ENCODE results near the gene BABAM2. TPM values are rescaled to one million over a fixed set of nuclear protein-coding genes. Genes with fewer than 3 reads are reported as not detected.

Gene BABAM2
- total and polyA plus RNA-seq, 2 experiments from 2014 or later, result 31.8 to 83.3 TPM

GRCh38 chr2:28344756-28345373 lies 454.3 kb downstream of the BABAM2 start:
- H3K4me1 ChIP-seq (ENCODE audit: low read depth), result peaks cover 3% of the 10 kb centered on the region
- H3K36me3 ChIP-seq, result no peaks in the 10 kb centered on the region
- DNase-seq (ENCODE audit: low read depth in 1 of 2, low spot score in 1 of 2), result no peak
- H3K27ac ChIP-seq, result no peak overlapping the region
- H3K4me3 ChIP-seq, result no peak overlapping the region
- TF ChIP-seq CTCF (IDR thresholded peaks at IDR 0.05; ENCODE audit: low read depth, low read length), result no peak
- H3K27me3 ChIP-seq, result no peaks in the 10 kb centered on the region
- no peaks in the 10 kb centered on the region for H3K9me3 ChIP-seq (ENCODE audit: low read depth)

GRCh38 chr2:28345619-28346018 lies 455.1 kb downstream of the BABAM2 start:
- H3K4me1 ChIP-seq (ENCODE audit: low read depth), result peaks cover 3% of the 10 kb centered on the region
- H3K27me3 ChIP-seq, result no peaks in the 10 kb centered on the region
- DNase-seq (ENCODE audit: low read depth in 1 of 2, low spot score in 1 of 2), result no peak
- no peak overlapping the region for H3K4me3 ChIP-seq
- no peaks in the 10 kb centered on the region for H3K9me3 ChIP-seq (ENCODE audit: low read depth)
- no peaks in the 10 kb centered on the region for H3K36me3 ChIP-seq
- no peak for TF ChIP-seq CTCF (IDR thresholded peaks at IDR 0.05; ENCODE audit: low read depth, low read length)
- H3K27ac ChIP-seq, result no peak overlapping the region

- DNase-seq (ENCODE audit: low read depth in 1 of 2, low spot score in 1 of 2), result no peak
- H3K27ac ChIP-seq, result no peak overlapping the region
These were observed 456.1 kb downstream of the BABAM2 start for GRCh38 chr2:28346587-28346986.

GRCh38 chr2:28347193-28347592 lies 456.7 kb downstream of the BABAM2 start:
- Histone ChIP-seq H3K9me3 (ENCODE audit: low read depth) (no peaks in the 10 kb centered on the region), H3K27me3 (no peaks in the 10 kb centered on the region), H3K4me3 (no peak overlapping the region), H3K36me3 (no peaks in the 10 kb centered on the region), H3K4me1 (ENCODE audit: low read depth) (peaks cover 11% of the 10 kb centered on the region), H3K27ac (no peak overlapping the region)
- TF ChIP-seq CTCF (IDR thresholded peaks at IDR 0.05; ENCODE audit: low read depth, low read length), result no peak
- DNase-seq (ENCODE audit: low read depth in 1 of 2, low spot score in 1 of 2), result no peak

More at GRCh38 chr2:28346587-28346986, 456.1 kb downstream of the BABAM2 start:
- Histone ChIP-seq H3K9me3 (ENCODE audit: low read depth) (no peaks in the 10 kb centered on the region), H3K36me3 (no peaks in the 10 kb centered on the region), H3K27me3 (no peaks in the 10 kb centered on the region), H3K4me1 (ENCODE audit: low read depth) (peaks cover 5% of the 10 kb centered on the region), H3K4me3 (no peak overlapping the region)
- no peak for TF ChIP-seq CTCF (IDR thresholded peaks at IDR 0.05; ENCODE audit: low read depth, low read length)

GRCh38 chr2:28347596-28347995 lies 457.1 kb downstream of the BABAM2 start:
- DNase-seq (ENCODE audit: low read depth in 1 of 2, low spot score in 1 of 2), result no peak
- Histone ChIP-seq H3K36me3 (no peaks in the 10 kb centered on the region), H3K4me3 (no peak overlapping the region), H3K9me3 (ENCODE audit: low read depth) (no peaks in the 10 kb centered on the region), H3K27ac (no peak overlapping the region), H3K27me3 (no peaks in the 10 kb centered on the region), H3K4me1 (ENCODE audit: low read depth) (peaks cover 12% of the 10 kb centered on the region)
- TF ChIP-seq CTCF (IDR thresholded peaks at IDR 0.05; ENCODE audit: low read depth, low read length), result no peak
